ENCODE results near the gene RBM42. TPM values are rescaled to one million over a fixed set of nuclear protein-coding genes. Genes with fewer than 3 reads are reported as not detected.
A peak's percentile ranks its signal among the peaks of the same experiment; 100 is the strongest.

RBM42 gene
- total and polyA plus RNA-seq, 8 donors = 18.2 to 38.6 (median 29.9) TPM

- no peak for FAIRE-seq
- Histone ChIP-seq H3K27ac (no peak overlapping the region), H3K27me3 (no peaks in the 10 kb centered on the region), H3K9me3 (no peaks in the 10 kb centered on the region), H3K36me3 (no peaks in the 10 kb centered on the region), H3K4me1 (peaks cover 0 to 7% (median 6%) of the 10 kb centered on the region in 3 donors), H3K4me3 (peak overlapping the region; percentile 49 to 90 (median 76))
- intact Hi-C loops (cut with DNase I) = no loop called here
- no peak for TF ChIP-seq CTCF (IDR thresholded peaks at IDR 0.05)
- no peak for DNase-seq
- ATAC-seq = no peak
- WGBS, 2 donors = 21 to 33% methylated on average over 9 of the region's 9 CpGs
Observed at GRCh38 chr19:35612224-35612558, 16.6 kb upstream of the RBM42 start.

GRCh38 chr19:35612559-35613321, 16.1 kb upstream of the RBM42 start, which contains the start of gene HAUS5:
HAUS5 (plus strand) TSS chr19:35612735; CDS start chr19:35612795, 60 bp downstream.
- DNase-seq (peak; percentile 84 to 98 (median 95)), ATAC-seq (peak; percentile 96 to 99 (median 98)), FAIRE-seq (no peak)
- Histone ChIP-seq H3K9me3 (no peaks in the 10 kb centered on the region), H3K27ac (peak within 1 kb of the TSS in 2 of 4 donors; percentile 37 to 39), H3K4me3 (peak within 1 kb of the TSS; percentile 49 to 90 (median 76)), H3K36me3 (no peaks in the 10 kb centered on the region), H3K27me3 (no peaks in the 10 kb centered on the region), H3K4me1 (peaks cover 0 to 7% (median 6%) of the 10 kb centered on the region in 3 donors)
- 1% methylated on average over 46 to 47 of the region's 47 CpGs for WGBS, 2 donors
- TF ChIP-seq CTCF (IDR thresholded peaks at IDR 0.05) = no peak
- intact Hi-C loops (cut with DNase I) = no loop called here

GRCh38 chr19:35613574-35613973, 15.3 kb upstream of the RBM42 start:
- DNase-seq = no peak
- FAIRE-seq = no peak
- Histone ChIP-seq H3K4me3 (no peak overlapping the region), H3K27ac (no peak overlapping the region), H3K27me3 (no peaks in the 10 kb centered on the region), H3K4me1 (peaks cover 0 to 7% (median 6%) of the 10 kb centered on the region in 3 donors), H3K9me3 (no peaks in the 10 kb centered on the region), H3K36me3 (no peaks in the 10 kb centered on the region)
- intact Hi-C loops (cut with DNase I) = no loop called here
- WGBS, 2 donors = 63 to 82% methylated on average over 1 of the region's 1 CpG
- no peak for TF ChIP-seq CTCF (IDR thresholded peaks at IDR 0.05)
- ATAC-seq = no peak

- intact Hi-C loops (cut with DNase I) = no loop called here
- Histone ChIP-seq H3K27me3 (no peaks in the 10 kb centered on the region), H3K36me3 (no peaks in the 10 kb centered on the region), H3K4me3 (no peak overlapping the region), H3K27ac (no peak overlapping the region), H3K4me1 (peaks cover 0 to 7% (median 6%) of the 10 kb centered on the region in 3 donors), H3K9me3 (no peaks in the 10 kb centered on the region)
- FAIRE-seq (no peak), DNase-seq (no peak), ATAC-seq (no peak)
- TF ChIP-seq CTCF (IDR thresholded peaks at IDR 0.05) = no peak
- WGBS, 2 donors = 91 to 95% methylated on average over 17 of the region's 17 CpGs
Observed at GRCh38 chr19:35615036-35615435, 13.8 kb upstream of the RBM42 start.

- TF ChIP-seq CTCF (IDR thresholded peaks at IDR 0.05) = no peak
- Histone ChIP-seq H3K4me1 (no peaks in the 10 kb centered on the region), H3K27me3 (no peaks in the 10 kb centered on the region), H3K4me3 (no peak overlapping the region), H3K27ac (no peak overlapping the region), H3K36me3 (no peaks in the 10 kb centered on the region), H3K9me3 (no peaks in the 10 kb centered on the region)
- DNase-seq (no peak), FAIRE-seq (no peak), ATAC-seq (no peak)
- intact Hi-C loops (cut with DNase I) = no loop called here
- 81 to 84% methylated on average over 7 of the region's 7 CpGs for WGBS, 2 donors
Observed at GRCh38 chr19:35618857-35619256, 10.0 kb upstream of the RBM42 start.
